Fibroblast of upper back skin (primary cell): ENCODE data around the gene RBM14.
"Not testable (repeated sequence)": the region's sequence is repeated elsewhere in the genome, so short reads cannot be mapped to it uniquely, and the experiment has no call there.

Source experiments
- DNase-seq: peaks from one replicate; pipeline ENCODE4 v3.0.0-alpha.2; 2013

The RBM14 gene

DNA sequence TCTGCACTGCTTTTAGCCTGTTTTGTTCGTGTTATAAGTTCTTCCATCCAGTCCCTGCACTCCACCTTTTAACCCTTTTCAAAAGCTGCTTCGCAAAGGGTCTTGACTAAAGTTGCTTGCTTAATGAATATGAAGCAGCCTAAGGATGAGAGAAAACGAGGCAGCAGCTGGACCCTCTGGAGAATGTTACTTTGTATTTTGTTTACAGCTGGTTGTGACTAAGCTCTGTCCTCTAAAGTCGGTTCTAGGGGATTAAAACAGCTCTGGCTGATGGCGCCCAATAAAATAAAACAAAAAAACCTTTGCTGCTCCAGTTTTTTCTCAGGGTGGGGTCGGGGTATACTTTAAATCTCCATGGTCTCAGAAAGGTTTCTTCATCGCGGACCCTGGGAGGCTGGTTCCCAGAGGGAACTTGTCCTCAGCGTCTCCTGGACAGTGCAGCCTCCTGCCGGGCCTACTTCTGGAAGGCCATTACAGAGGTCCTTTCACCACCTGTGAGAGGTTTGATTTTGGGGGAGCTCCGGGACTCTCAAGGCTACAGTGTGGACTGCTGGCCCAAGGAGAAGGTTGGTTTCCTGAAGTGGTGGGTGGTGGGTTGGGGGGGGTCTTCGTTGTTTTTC lies 21.2 kb downstream of the RBM14 start:
- DNase-seq: no peak

DNA sequence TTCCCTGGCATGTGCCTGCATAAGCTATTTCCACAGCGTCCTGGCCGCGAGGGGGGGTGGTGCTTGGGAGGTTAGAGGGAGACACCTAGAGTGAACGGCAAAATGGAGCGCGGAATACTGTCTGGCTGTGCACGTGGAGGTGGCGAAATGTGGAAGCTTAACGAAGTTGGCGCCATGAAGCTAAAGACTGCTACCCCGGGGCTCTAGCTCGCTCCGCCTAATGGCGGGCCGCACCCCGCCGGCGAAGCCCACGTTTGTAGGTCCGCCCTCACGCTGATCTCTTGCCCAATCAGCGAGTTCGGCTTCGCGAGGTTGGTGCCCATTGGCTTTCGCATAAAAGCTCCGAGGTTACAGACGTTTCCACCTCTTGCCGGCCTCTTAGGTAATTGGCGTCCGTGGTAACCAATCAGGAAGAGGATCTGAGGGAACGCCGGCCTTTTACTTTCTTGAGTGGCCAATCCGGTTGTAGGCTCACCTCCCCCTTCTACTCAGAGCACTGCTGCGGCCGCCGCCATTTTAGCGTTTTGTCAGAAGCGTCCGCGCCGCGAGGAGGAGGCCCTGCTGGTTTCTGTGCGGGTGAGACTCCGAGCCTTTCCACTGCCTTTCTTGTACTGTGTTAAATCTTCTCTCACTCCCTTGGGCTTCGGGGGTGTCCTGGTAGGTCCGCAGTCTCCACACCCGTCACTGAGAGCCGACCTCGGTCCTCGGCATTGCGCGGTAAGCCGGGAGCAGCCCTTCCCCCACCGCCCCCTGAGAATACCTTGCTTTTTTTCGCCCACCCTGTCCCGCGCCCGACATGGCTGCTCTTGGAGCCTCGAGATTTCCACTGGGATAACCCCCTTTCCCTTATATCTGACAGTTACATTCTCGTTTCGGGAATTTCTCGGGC lies 22.0 kb downstream of the RBM14 start, which contains the start of gene RBM4:
Gene RBM4, plus strand, starts transcription at position 527 of the 889 bp plus-strand sequence. CDS start 1,009 bp downstream, outside the sequence.
- peak; percentile 100 for DNase-seq

DNA sequence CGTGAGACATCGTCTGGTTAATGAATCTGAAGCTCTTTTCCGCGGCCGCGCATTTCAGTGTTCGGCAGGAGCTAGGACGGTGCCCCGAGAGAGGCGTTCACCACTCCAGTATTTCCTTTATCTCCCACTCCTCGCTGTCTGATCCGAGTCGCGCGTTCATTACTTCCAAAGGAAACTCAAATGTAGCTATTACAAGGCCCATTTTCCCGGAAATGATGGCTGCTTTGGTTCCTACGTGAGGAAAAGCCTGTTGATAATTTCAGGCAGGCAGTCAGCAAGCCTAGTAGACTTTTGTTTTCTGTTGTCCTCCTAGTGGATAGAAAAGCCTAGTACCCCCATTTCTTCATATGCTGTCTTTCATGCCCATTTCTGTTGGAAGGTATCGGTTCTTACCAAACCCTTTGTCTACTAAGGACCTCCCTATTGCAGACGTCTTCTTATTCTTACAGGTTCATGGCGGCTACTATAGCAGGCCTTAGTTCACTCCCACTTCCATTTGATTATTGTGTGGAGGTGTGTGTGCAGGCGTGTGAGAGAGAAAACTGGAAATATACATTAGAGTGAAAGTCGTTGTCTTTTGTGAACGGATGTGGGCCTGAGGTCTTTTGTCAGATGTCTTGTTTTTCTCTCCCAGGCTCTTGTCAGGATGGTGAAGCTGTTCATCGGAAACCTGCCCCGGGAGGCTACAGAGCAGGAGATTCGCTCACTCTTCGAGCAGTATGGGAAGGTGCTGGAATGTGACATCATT lies 22.8 kb downstream of the RBM14 start:
- peak; percentile 26 for DNase-seq

- not testable (repeated sequence) for DNase-seq
Observed at GRCh38 chr11:66639814-66640340, 23.4 kb downstream of the RBM14 start.

GRCh38 chr11:66641834-66642233 lies 25.4 kb downstream of the RBM14 start:
- DNase-seq: peak; percentile 19

DNA sequence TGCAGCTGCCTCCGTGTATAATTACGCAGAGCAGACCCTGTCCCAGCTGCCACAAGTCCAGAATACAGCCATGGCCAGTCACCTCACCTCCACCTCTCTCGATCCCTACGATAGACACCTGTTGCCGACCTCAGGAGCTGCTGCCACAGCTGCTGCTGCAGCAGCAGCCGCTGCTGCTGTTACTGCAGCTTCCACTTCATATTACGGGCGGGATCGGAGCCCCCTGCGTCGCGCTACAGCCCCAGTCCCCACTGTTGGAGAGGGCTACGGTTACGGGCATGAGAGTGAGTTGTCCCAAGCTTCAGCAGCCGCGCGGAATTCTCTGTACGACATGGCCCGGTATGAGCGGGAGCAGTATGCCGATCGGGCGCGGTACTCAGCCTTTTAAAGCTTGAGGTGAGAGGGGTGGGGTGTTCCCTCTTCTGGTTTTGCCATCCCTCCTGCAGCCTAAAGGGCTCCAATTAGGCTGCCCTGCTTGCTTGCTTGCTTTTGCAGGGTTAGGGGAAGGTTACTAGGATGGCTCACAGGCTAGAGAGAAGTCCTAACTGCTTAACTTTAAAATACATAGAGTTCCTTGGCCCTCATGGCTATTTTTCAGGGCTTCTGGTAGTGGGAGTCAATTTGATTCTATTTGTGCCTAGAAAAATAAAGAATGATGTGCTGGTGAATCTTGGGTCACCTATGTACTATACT lies 27.5 kb downstream of the RBM14 start:
- DNase-seq: no peak

DNA sequence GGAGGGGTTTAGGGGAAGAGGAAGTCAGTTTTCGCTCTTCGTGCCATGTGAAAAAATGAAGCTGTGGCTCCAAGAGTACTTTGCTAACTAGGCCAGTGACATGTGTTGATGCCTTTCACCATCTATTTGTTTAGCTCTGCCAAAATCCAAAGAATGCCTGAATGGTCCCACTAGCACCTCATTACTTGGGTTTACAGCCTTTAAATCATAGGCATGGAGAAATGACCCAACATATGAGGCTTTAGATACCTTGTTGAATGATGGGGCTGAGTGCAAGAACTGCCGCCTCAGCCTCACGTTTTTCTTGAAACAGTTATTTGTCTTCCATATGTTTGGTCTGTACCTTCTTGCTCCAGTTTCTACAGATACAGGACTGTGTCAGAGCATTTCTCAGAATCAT lies 30.4 kb downstream of the RBM14 start:
- no peak for DNase-seq

DNA sequence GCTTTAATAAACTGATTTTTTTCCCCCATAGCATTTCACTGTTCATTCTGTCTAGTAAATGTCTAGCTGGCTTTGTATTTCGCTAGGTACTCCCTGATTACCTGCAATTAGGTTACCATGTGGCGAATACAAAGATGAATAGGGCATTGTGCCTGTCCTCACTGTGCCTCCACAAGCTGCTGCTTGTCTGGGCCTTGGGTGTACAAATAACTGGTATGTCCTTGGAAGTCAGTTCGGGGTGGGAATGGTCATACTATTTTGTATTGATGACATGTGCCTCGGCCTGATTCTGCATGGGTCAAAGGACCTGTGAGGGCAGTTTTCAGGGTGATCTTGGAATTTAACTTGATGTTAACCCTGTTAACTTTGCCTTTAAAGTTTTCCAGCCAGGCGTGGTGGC lies 33.5 kb downstream of the RBM14 start:
- no peak for DNase-seq

DNA sequence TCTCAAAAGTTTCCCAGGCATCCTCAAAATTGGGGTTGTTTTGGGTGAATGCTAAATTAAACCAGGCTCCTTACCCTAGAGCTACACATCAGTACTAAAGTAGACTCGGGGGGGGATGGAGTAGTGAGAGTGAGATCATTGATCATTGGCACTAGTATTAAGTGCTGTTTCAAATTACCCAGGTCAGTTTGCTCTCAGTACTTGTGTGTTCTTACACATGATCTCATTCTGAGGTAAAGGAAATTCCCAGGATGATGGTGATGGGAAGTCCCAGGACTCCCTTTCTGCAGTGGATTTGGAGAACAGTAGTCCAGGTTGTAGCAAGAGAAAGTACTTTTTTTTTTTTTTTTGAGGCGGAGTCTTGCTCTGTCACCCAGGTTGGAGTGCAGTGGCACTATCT lies 34.6 kb downstream of the RBM14 start:
- DNase-seq: peak; percentile 17

- DNase-seq: no peak
Observed at GRCh38 chr11:66652651-66653050, 36.2 kb downstream of the RBM14 start.

DNA sequence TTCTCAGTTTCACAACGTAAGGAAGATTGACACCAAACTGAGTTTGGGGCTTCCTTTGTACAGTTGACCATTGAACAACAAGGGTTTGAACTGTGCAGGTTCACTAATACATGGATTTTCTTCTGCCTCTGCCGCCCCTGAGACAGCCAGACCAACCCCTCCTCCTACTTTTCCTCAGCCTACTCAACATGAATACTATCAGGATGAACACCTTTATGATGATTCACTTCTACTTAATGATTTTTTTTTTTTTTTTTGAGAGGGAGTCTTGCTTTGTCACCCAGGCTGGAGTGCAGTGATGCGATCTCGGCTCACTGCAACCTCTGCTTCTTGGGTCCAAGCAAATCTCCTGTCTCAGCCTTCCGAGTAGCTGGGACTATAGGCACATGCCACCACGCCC lies 36.7 kb downstream of the RBM14 start:
- no peak for DNase-seq

DNA sequence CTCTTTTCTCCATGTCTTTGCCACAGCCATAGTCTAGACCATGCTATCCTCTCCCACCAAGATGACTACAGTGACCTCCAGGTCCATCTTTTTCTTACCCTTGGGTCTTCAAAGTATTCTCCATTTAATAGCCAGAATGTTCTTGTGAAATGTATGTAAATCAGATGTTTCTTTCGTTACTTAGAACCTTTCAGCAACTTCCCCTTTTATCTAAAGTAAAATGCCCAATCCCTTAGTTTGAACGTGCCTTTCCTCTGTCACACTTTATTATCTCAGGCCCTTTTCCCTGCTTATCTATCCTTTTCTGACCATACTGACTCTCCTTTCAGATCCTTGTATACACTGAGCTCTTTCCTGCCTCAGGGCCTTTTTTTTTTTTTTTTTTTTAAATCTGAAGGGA lies 43.3 kb downstream of the RBM14 start:
- DNase-seq: no peak

DNA sequence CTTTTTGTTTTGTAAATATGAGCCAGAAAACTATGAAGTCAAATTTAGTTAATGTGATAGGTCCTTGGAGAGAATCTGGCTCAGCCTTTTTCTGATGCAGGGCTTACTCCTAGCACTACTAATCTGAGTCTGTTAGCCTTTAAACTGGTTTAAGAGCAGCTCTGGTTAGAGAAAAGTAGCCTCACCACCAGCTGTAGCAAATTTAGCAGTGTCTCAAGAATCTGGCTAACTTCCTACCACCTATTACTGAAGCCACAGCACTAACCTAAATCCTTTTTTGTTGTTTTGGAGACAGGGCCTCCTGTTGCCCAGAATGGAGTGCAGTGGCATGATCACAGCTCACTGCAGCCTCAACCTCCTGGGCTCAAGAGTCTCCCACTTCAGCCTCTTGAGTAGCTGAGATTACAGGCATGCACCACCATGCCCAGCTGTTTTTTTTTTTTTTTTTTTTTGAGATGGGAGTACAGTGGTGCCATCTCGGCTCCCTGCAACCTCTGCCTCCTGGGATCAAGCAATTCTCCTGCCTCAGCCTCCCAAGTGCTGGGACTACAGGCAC lies 47.4 kb downstream of the RBM14 start:
- DNase-seq: no peak

DNA sequence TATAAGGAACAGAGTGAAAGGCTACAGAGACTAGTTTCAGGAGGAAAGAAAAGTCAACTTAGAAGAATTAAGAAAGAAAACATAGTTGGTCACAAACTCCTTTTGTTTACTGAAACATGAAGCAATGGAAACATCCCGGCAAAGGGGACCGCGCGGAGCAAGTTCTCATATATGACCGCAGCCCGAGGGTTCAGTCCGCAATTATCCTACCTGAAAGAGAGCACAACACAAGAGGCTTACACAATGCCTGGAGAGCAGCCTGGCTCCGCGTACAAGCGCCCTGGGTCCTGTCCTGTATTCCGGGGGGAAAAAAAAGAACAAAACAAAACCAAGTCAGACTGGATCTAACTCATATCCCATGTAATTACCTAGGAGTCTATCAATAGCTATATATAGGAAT lies 48.9 kb downstream of the RBM14 start:
- DNase-seq: no peak

GRCh38 chr11:66670816-66671215 lies 54.4 kb downstream of the RBM14 start:
- no peak for DNase-seq

- no peak for DNase-seq
Observed at GRCh38 chr11:66674964-66675602, 58.7 kb downstream of the RBM14 start.

DNA sequence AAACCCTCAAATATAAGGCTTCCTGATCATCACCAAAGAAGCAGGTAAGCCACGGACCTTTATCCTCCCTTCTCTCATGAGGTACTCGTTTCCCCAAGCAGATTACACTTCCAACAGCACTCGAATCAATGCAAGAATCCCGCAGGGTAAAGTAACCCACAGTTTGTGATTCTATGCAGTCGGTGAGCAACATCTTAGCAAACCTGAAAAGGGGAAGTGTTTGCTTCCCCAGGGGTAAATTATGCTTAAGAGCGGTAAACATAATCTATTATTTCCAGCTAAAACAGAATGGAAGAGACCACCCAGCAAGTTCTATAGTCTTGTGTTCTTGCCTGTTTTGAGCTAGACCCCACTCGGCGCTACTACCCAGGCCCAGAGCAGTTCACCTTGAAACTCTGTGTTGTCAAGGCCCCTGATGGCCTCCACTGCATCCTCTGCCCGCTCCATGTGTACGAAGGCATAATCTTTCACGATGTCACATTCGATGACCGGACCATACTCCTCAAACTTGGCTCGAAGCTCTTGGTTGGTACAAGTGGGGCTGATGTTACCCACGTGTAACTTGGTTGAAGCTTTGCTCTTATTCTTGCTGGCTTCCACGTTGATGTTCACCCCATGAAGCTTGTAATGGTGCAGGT lies 60.0 kb downstream of the RBM14 start:
- no peak for DNase-seq
